Mesodermal cell (in vitro differentiated cells): ENCODE data around the gene PNISR.
A peak's percentile ranks its signal among the peaks of the same experiment; 100 is the strongest.

Experiments
- H3K27ac ChIP-seq: 2 replicates; pipeline ENCODE4 v1.7.0; 2013; ENCODE audit warnings: mild to moderate bottlenecking, low read depth, low read length, moderate library complexity; ENCODE audit not compliant: severe bottlenecking
- H3K36me3 ChIP-seq: 2 replicates; pipeline ENCODE4 v1.7.1; 2013; ENCODE audit warnings: mild to moderate bottlenecking, low read length, moderate library complexity; ENCODE audit not compliant: control insufficient read depth, insufficient read depth
- H3K4me1 ChIP-seq: one replicate; pipeline ENCODE4 v1.7.1; 2013; ENCODE audit warnings: mild to moderate bottlenecking, low read length; ENCODE audit not compliant: insufficient read depth, control insufficient read depth, poor library complexity, severe bottlenecking
- H3K4me3 ChIP-seq: 2 replicates; pipeline ENCODE4 v1.7.0; 2013; ENCODE audit warnings: low read length, control low read depth, mild to moderate bottlenecking; ENCODE audit not compliant: insufficient read depth, poor library complexity, severe bottlenecking; ENCODE audit errors: extremely low read depth
- H3K9me3 ChIP-seq: 2 replicates; pipeline ENCODE4 v1.7.1; 2013; ENCODE audit warnings: mild to moderate bottlenecking, low read length, moderate library complexity; ENCODE audit not compliant: control insufficient read depth
- WGBS, 2 experiments: methylation state at CpG; one replicate each; pipeline ENCODE4 v1.1.5; 2013; ENCODE audit warnings: missing lambda C conversion rate in 2 of 2; ENCODE audit not compliant: insufficient coverage in 2 of 2; 5-methylcytosine and 5-hydroxymethylcytosine counted together

Gene PNISR

GRCh38 chr6:99427988-99428387 is 2.9 kb upstream of the PNISR start:
- H3K27ac ChIP-seq: no peak overlapping the region
- H3K9me3 ChIP-seq: no peaks in the 10 kb centered on the region
- peaks cover 18% of the 10 kb centered on the region for H3K36me3 ChIP-seq
- peaks cover 6% of the 10 kb centered on the region for H3K4me1 ChIP-seq
- WGBS, 2 experiments: 97 to 100% methylated on average over 2 to 3 of the region's 5 CpGs
- no peak overlapping the region for H3K4me3 ChIP-seq

- WGBS, 2 experiments: 39 to 50% methylated on average over 3 to 4 of the region's 4 CpGs
- H3K4me3 ChIP-seq: peak overlapping the region; percentile 88
- H3K36me3 ChIP-seq: peaks cover 30% of the 10 kb centered on the region
- peak overlapping the region; percentile 100 for H3K27ac ChIP-seq
- peaks cover 6% of the 10 kb centered on the region for H3K4me1 ChIP-seq
- H3K9me3 ChIP-seq: no peaks in the 10 kb centered on the region
Measured at GRCh38 chr6:99426451-99426757, 1.3 kb upstream of the PNISR start.

- 0 to 1% methylated on average over 14 to 17 of the region's 29 CpGs for WGBS, 2 experiments
- H3K36me3 ChIP-seq: peaks cover 28% of the 10 kb centered on the region
Measured at GRCh38 chr6:99425647-99426450, 741 bp upstream of the PNISR start.

GRCh38 chr6:99424022-99424421 is 1.1 kb downstream of the PNISR start:
- peaks cover 21% of the 10 kb centered on the region for H3K36me3 ChIP-seq
- peaks cover 6% of the 10 kb centered on the region for H3K4me1 ChIP-seq
- H3K9me3 ChIP-seq: no peaks in the 10 kb centered on the region
- peak overlapping the region; percentile 88 for H3K4me3 ChIP-seq
- H3K27ac ChIP-seq: no peak overlapping the region
- WGBS, 2 experiments: no CpG with 5 or more reads among the region's 5 CpGs

More at GRCh38 chr6:99425647-99426450, 741 bp upstream of the PNISR start:
- Histone ChIP-seq H3K9me3 (no peaks in the 10 kb centered on the region), H3K4me3 (peak overlapping the region; percentile 88), H3K4me1 (peaks cover 6% of the 10 kb centered on the region), H3K27ac (peak overlapping the region; percentile 100)

GRCh38 chr6:99422912-99423311 is 2.2 kb downstream of the PNISR start:
- H3K4me1 ChIP-seq: peaks cover 6% of the 10 kb centered on the region
- WGBS, 2 experiments: 100% methylated on average over 2 of the region's 6 CpGs; no CpG with 5 or more reads in 1 of the 2 experiments
- H3K4me3 ChIP-seq: no peak overlapping the region
- H3K27ac ChIP-seq: no peak overlapping the region
- H3K9me3 ChIP-seq: no peaks in the 10 kb centered on the region
- H3K36me3 ChIP-seq: peaks cover 21% of the 10 kb centered on the region

DNA sequence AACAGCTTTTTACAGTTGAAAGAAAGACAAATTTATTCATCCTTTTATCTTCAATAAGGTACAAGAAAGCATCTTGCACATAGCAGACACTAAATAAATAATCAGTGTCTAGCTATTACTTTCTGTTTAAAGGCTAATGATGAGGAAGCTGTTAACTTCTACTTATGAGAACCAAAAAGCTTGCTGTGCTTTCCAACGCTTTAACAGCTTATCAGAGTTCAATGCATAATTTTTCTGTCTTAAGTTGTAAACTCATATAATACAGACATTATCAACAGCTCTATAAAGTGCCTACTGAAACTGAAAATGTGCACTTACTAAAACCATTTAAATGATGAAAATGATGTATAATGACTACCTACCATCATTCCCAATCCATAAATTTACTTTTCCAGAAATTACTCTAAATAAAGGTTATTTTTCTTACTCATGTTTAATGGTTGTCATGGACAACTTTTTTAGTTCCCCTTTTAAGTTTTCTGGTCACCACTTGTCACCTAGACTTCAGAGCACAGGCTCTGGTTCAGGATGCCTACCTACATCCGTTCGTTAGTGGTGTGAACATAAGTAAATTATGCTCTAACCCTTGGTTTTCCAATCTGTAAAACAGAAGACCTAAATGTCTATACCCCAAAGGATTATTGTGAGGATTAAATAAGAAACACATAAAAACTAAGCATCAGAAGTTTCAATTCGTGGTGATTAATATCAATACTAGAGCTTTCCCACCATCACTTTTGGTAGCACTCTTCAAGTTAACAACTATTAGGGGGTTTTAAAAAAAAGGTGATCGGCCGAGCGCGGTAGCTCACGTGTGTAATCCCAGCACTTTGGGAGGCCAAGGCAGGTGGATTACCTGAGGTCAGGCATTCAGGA is 8.0 kb downstream of the PNISR start:
- Histone ChIP-seq H3K4me1 (no peaks in the 10 kb centered on the region), H3K9me3 (no peaks in the 10 kb centered on the region), H3K4me3 (no peak overlapping the region), H3K36me3 (peaks cover 36% of the 10 kb centered on the region), H3K27ac (no peak overlapping the region)
- 93 to 98% methylated on average over 5 of the region's 9 CpGs for WGBS, 2 experiments

GRCh38 chr6:99416226-99416625 is 8.9 kb downstream of the PNISR start:
- H3K27ac ChIP-seq: no peak overlapping the region
- H3K4me3 ChIP-seq: no peak overlapping the region
- H3K4me1 ChIP-seq: no peaks in the 10 kb centered on the region
- no CpG with 5 or more reads among the region's 2 CpGs for WGBS, 2 experiments
- no peaks in the 10 kb centered on the region for H3K9me3 ChIP-seq
- H3K36me3 ChIP-seq: peaks cover 39% of the 10 kb centered on the region

DNA sequence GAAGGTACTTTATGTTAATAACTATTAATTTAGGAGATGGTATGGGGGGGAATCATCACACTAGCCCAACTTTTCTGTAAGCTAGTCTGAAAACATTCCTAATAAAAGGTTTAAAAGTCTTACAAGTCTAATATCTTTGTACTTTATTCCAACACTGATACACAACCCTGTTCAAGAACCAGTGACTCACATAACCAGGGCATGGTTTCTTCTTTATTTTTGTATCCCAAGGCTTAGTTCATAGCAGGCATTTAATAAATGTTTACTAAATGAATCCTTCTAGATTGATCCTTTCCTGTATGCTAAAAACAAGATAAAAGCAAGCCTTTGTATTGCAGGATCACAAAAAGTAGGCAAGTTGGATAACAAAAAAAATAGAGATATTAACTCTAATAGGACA is 9.7 kb downstream of the PNISR start:
- H3K9me3 ChIP-seq: no peaks in the 10 kb centered on the region
- H3K36me3 ChIP-seq: peaks cover 45% of the 10 kb centered on the region
- H3K27ac ChIP-seq: no peak overlapping the region
- H3K4me1 ChIP-seq: no peaks in the 10 kb centered on the region
- H3K4me3 ChIP-seq: no peak overlapping the region

GRCh38 chr6:99412065-99412464 is 13.0 kb downstream of the PNISR start:
- peaks cover 68% of the 10 kb centered on the region for H3K36me3 ChIP-seq
- H3K27ac ChIP-seq: no peak overlapping the region

DNA sequence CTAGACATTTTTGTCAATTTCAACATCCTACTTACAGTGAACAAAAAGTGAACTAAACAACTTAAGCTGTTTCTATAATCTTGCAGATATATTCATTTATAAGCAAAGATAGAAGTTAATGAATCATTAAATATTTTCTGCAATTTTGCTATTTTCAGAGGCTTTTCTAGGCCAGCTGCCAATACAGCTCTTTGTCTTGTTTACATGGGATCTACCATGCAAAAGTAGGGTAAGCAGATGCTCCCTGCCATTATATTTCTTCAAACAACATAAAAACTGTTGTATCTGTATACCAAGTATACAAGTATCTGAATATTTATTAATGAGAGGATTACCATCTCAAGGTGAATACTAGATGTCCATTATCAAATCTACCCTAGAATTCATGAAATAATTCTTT is 15.4 kb downstream of the PNISR start:
- peaks cover 76% of the 10 kb centered on the region for H3K36me3 ChIP-seq
- no peak overlapping the region for H3K4me3 ChIP-seq
- H3K27ac ChIP-seq: no peak overlapping the region
- no peaks in the 10 kb centered on the region for H3K9me3 ChIP-seq
- no peaks in the 10 kb centered on the region for H3K4me1 ChIP-seq

More at GRCh38 chr6:99412065-99412464, 13.0 kb downstream of the PNISR start:
- WGBS, 2 experiments: no CpG with 5 or more reads among the region's 1 CpG
- no peaks in the 10 kb centered on the region for H3K9me3 ChIP-seq
- no peak overlapping the region for H3K4me3 ChIP-seq
- no peaks in the 10 kb centered on the region for H3K4me1 ChIP-seq

DNA sequence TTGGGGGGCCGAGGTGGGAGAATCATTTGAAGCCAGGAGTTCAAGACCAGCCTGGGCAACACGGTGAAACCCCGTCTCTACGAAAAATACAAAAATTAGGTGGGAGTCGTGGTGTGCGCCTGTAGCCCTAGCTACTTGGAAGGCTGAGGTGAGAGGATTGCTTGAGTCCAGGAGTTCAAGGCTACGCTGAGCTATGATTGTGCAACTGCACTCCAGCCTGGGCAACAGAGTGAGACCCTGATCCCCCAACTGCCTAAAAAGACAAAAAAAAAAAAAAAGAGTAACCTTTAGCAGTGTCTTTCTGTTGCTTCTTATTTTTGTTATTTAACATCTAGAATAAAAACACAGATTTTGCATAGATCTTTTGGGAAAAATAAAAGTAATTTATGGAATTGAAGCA is 18.0 kb downstream of the PNISR start:
- WGBS, 2 experiments: 80% methylated on average over 3 to 7 of the region's 7 CpGs
- peaks cover 76% of the 10 kb centered on the region for H3K36me3 ChIP-seq

More for the DNA sequence above, 18.0 kb downstream of the PNISR start:
- Histone ChIP-seq H3K9me3 (no peaks in the 10 kb centered on the region), H3K4me3 (no peak overlapping the region), H3K27ac (no peak overlapping the region), H3K4me1 (no peaks in the 10 kb centered on the region)
